Endothelial cell of umbilical vein (primary cell): ENCODE results near the gene NAA16.

ENCODE experiments used
- CTCF ChIP-seq, 2 donors: IDR thresholded peaks; 1 replicate in 1 of 2; 2 replicates in 1 of 2; pipeline ENCODE4 v1.5.1; 2011; ENCODE audit warnings: low read length in 2 of 2, mild to moderate bottlenecking in 2 of 2, moderate library complexity in 2 of 2, control low read depth in 1 of 2, inconsistent platforms in 1 of 2, low read depth in 1 of 2; ENCODE audit not compliant: insufficient read depth in 1 of 2; ENCODE audit errors: extremely low read depth in 1 of 2
- EZH2 ChIP-seq: IDR thresholded peaks from 2 replicates; pipeline ENCODE4 v1.6.1; 2012; ENCODE audit warnings: borderline replicate concordance, low read depth, mild to moderate bottlenecking, moderate library complexity, low read length, inconsistent platforms; ENCODE audit not compliant: severe bottlenecking
- FOS ChIP-seq: IDR thresholded peaks from 2 replicates; pipeline ENCODE4 v1.6.1; 2011; ENCODE audit warnings: mild to moderate bottlenecking, low read length, moderate library complexity, borderline replicate concordance; ENCODE audit not compliant: insufficient read depth
- MAX ChIP-seq: IDR thresholded peaks from 2 replicates; pipeline ENCODE4 v1.6.1; 2011; ENCODE audit not compliant: insufficient read depth, insufficient read length
- MYC ChIP-seq: IDR thresholded peaks from one replicate; pipeline ENCODE4 v1.6.1; 2011; ENCODE audit warnings: mild to moderate bottlenecking, low read depth, low read length
- POLR2A ChIP-seq: IDR thresholded peaks from 2 replicates; pipeline ENCODE4 v1.6.1; 2012; ENCODE audit warnings: low read depth, mild to moderate bottlenecking, control low read depth, low read length
- POLR2AphosphoS5 ChIP-seq: IDR thresholded peaks from 2 replicates; pipeline ENCODE4 v1.6.1; 2012; ENCODE audit warnings: low read depth, mild to moderate bottlenecking, control low read depth, low read length, moderate library complexity; ENCODE audit not compliant: insufficient read depth

GRCh38 chr13:41387576-41387975 lies 76.5 kb downstream of the NAA16 start:
- TF ChIP-seq CTCF (IDR thresholded peaks at IDR 0.05; ENCODE audit: extremely low read depth in 1 of 2, insufficient read depth in 1 of 2, low read depth in 1 of 2, low read length in 2 of 2) (no peak), EZH2 (no peak), MAX (no peak), POLR2AphosphoS5 (no peak), POLR2A (no peak), MYC (no peak), FOS (no peak)
